GM23338 (cell line): ENCODE measurements around the gene P2RX7. TPM values are rescaled to one million over a fixed set of nuclear protein-coding genes. Genes with fewer than 3 reads are reported as not detected.
"Not testable (repeated sequence)": the region's sequence is repeated elsewhere in the genome, so short reads cannot be mapped to it uniquely, and the experiment has no call there.

Source experiments
- ATAC-seq: fragments of 200-7000 bp; cut with Tn5 transposase; 3 replicates; pipeline ENCODE4 v1.9.1; 2020
- DNase-seq: peaks from one replicate; pipeline ENCODE4 v3.0.0-alpha.2; 2015; ENCODE audit warnings: low spot score
- H2AFZ ChIP-seq: fragments of 200-600 bp; sonication (generic); 2 replicates; pipeline ENCODE4 v1.8.0; 2016; ENCODE audit warnings: antibody characterized with exemption, mild to moderate bottlenecking, moderate library complexity
- H3F3A ChIP-seq: fragments of 200-600 bp; sonication (generic); replicated peaks from 2 replicates; pipeline ENCODE4 v1.8.0; 2017; ENCODE audit warnings: antibody characterized with exemption, mixed run types, low read depth
- H3K27ac ChIP-seq: fragments of 200-600 bp; sonication (generic); 2 replicates; pipeline ENCODE4 v1.6.1; 2016; ENCODE audit warnings: low read depth
- H3K27me3 ChIP-seq: fragments of 200-600 bp; sonication (generic); 2 replicates; pipeline ENCODE4 v1.8.0; 2016; ENCODE audit warnings: mild to moderate bottlenecking, mixed run types, moderate library complexity; ENCODE audit not compliant: insufficient read depth
- H3K36me3 ChIP-seq: fragments of 200-600 bp; sonication (generic); 2 replicates; pipeline ENCODE4 v1.8.0; 2016; ENCODE audit warnings: mild to moderate bottlenecking; ENCODE audit not compliant: insufficient read depth
- H3K4me1 ChIP-seq: fragments of 200-600 bp; sonication (generic); 2 replicates; pipeline ENCODE4 v1.8.0; 2016; ENCODE audit warnings: mild to moderate bottlenecking, moderate library complexity; ENCODE audit not compliant: insufficient read depth
- H3K4me2 ChIP-seq: fragments of 200-600 bp; sonication (generic); 2 replicates; pipeline ENCODE4 v1.7.1; 2017; ENCODE audit warnings: mixed run types
- H3K4me3 ChIP-seq: fragments of 200-600 bp; sonication (generic); 2 replicates; pipeline ENCODE4 v1.6.1; 2016; ENCODE audit warnings: mixed run types
- H3K79me2 ChIP-seq: fragments of 200-600 bp; sonication (generic); replicated peaks from 2 replicates; pipeline ENCODE4 v1.8.0; 2017; ENCODE audit warnings: mild to moderate bottlenecking; ENCODE audit not compliant: insufficient read depth
- H3K9me2 ChIP-seq: fragments of 200-600 bp; sonication (generic); 2 replicates; pipeline ENCODE4 v1.8.0; 2017; ENCODE audit not compliant: insufficient read depth
- H4K20me1 ChIP-seq: fragments of 200-600 bp; sonication (generic); replicated peaks from 2 replicates; pipeline ENCODE4 v1.8.0; 2017; ENCODE audit warnings: mild to moderate bottlenecking; ENCODE audit not compliant: insufficient read depth
- H3K27ac Mint-ChIP-seq: 2 replicates; pipeline ENCODE4 v1.8.0; 2020; ENCODE audit warnings: inconsistent platforms, mild to moderate bottlenecking, moderate library complexity, mixed read lengths
- H3K27me3 Mint-ChIP-seq: 3 replicates; pipeline ENCODE4 v1.8.0; 2022; ENCODE audit warnings: low read depth, mild to moderate bottlenecking, moderate library complexity, mixed read lengths, inconsistent platforms; ENCODE audit not compliant: insufficient read depth, poor library complexity
- H3K36me3 Mint-ChIP-seq: 3 replicates; pipeline ENCODE4 v1.8.0; 2021; ENCODE audit warnings: low read depth, mild to moderate bottlenecking, inconsistent platforms, moderate library complexity, mixed read lengths
- H3K4me1 Mint-ChIP-seq: 3 replicates; pipeline ENCODE4 v1.8.0; 2020; ENCODE audit warnings: mild to moderate bottlenecking, inconsistent platforms, mixed read lengths
- H3K4me3 Mint-ChIP-seq: 3 replicates; pipeline ENCODE4 v1.8.0; 2021; ENCODE audit warnings: moderate library complexity, mild to moderate bottlenecking, inconsistent platforms, mixed read lengths
- H3K9me3 Mint-ChIP-seq: 3 replicates; pipeline ENCODE4 v1.8.0; 2020; ENCODE audit warnings: moderate library complexity, mild to moderate bottlenecking, inconsistent platforms, mixed read lengths
- CREB1 ChIP-seq: fragments of 250-450 bp; sonication (Bioruptor Pico); IDR thresholded peaks from 2 replicates; pipeline ENCODE4 v1.5.0; 2020; ENCODE audit warnings: low read depth, mild to moderate bottlenecking, moderate library complexity
- EZH2 ChIP-seq: fragments of 200-600 bp; sonication (generic); IDR thresholded peaks from one replicate; pipeline ENCODE4 v1.8.0; 2017; ENCODE audit warnings: antibody characterized with exemption, mild to moderate bottlenecking, low read depth; ENCODE audit not compliant: unreplicated experiment
- POLR2AphosphoS5 ChIP-seq: IDR thresholded peaks from 2 replicates; pipeline ENCODE4 v1.6.1; 2016; ENCODE audit warnings: antibody characterized with exemption, low read depth
- ZNF114 ChIP-seq: fragments of 250-450 bp; sonication (Bioruptor Pico); IDR thresholded peaks from 2 replicates; pipeline ENCODE4 v1.5.0; 2020; ENCODE audit warnings: mild to moderate bottlenecking, moderate library complexity
- ZNF331 ChIP-seq: fragments of 250-450 bp; sonication (Bioruptor Pico); IDR thresholded peaks from 2 replicates; pipeline ENCODE4 v1.5.0; 2020; ENCODE audit warnings: low read depth, mild to moderate bottlenecking, moderate library complexity
- polyA plus RNA-seq: library from polyadenylated mRNA; unstranded; fragments of >200 nt; fragmentation: Nextera tagmentation; extraction: Ambion mirVana; gene quantifications from 2 replicates; pipeline ENCODE4 v1.2.1, GENCODE V29; 2016
- total RNA-seq: library from RNA; depleted of rRNA; stranded (reverse); fragments of >200 nt; shearing (Covaris generic); gene quantifications from 2 replicates; pipeline ENCODE4 v1.2.3, GENCODE V29; 2014

Gene P2RX7
- total and polyA plus RNA-seq, 2 experiments from 2014 or later: 0.24 to 0.48 TPM

GRCh38 chr12:121156365-121156764 lies 23.7 kb downstream of the P2RX7 start:
- no peaks in the 10 kb centered on the region for H3K4me1 ChIP-seq
- H4K20me1 ChIP-seq: no peaks in the 10 kb centered on the region
- TF ChIP-seq CREB1 (CRISPR knock-in tag): no peak
- no peaks in the 10 kb centered on the region for H3K79me2 ChIP-seq
- H2AFZ ChIP-seq: peak overlapping the region; percentile 88; the same call in 1 of the 2 replicates
- Mint-ChIP-seq H3K36me3 (no peaks in the 10 kb centered on the region; the same call in 2 of the 3 replicates), H3K4me3 (no peak overlapping the region; the same call in 2 of the 3 replicates), H3K9me3 (0 out of 3 replicates have a peak, but pooled peaks cover 4% of the 10 kb centered on the region), H3K27ac (no peak overlapping the region), H3K27me3 (peaks cover 9% of the 10 kb centered on the region), H3K4me1 (peaks cover 16% of the 10 kb centered on the region)
- ATAC-seq (no peak), DNase-seq (no peak)
- no peak overlapping the region for H3K4me2 ChIP-seq
- no peaks in the 10 kb centered on the region for H3K9me2 ChIP-seq
- no peaks in the 10 kb centered on the region for H3K27me3 ChIP-seq
- no peaks in the 10 kb centered on the region for H3K36me3 ChIP-seq
- H3F3A ChIP-seq: no peaks in the 10 kb centered on the region
- H3K27ac ChIP-seq: no peak overlapping the region
- no peak overlapping the region for H3K4me3 ChIP-seq

GRCh38 chr12:121158085-121158484 lies 25.4 kb downstream of the P2RX7 start:
- no peaks in the 10 kb centered on the region for H4K20me1 ChIP-seq
- no peak overlapping the region for H2AFZ ChIP-seq
- no peaks in the 10 kb centered on the region for H3K4me1 ChIP-seq
- H3F3A ChIP-seq: no peaks in the 10 kb centered on the region
- Mint-ChIP-seq H3K4me3 (no peak overlapping the region), H3K4me1 (peaks cover 16% of the 10 kb centered on the region), H3K27ac (no peak overlapping the region), H3K9me3 (0 out of 3 replicates have a peak, but pooled peaks cover 4% of the 10 kb centered on the region), H3K27me3 (peaks cover 9% of the 10 kb centered on the region), H3K36me3 (no peaks in the 10 kb centered on the region; the same call in 2 of the 3 replicates)
- H3K27me3 ChIP-seq: no peaks in the 10 kb centered on the region
- H3K79me2 ChIP-seq: no peaks in the 10 kb centered on the region
- DNase-seq: no peak
- ATAC-seq: no peak
- H3K36me3 ChIP-seq: no peaks in the 10 kb centered on the region
- H3K27ac ChIP-seq: no peak overlapping the region
- H3K4me3 ChIP-seq: no peak overlapping the region
- no peak overlapping the region for H3K4me2 ChIP-seq
- no peaks in the 10 kb centered on the region for H3K9me2 ChIP-seq
- TF ChIP-seq EZH2 (no peak), ZNF114 (no peak), POLR2AphosphoS5 (no peak), ZNF331 (CRISPR knock-in tag) (peak; percentile 80)

GRCh38 chr12:121158728-121159351 lies 26.2 kb downstream of the P2RX7 start:
- ATAC-seq, H3K27me3 Mint-ChIP-seq: not testable (repeated sequence)

More at GRCh38 chr12:121158728-121159351, 26.2 kb downstream of the P2RX7 start:
- H3K9me3 Mint-ChIP-seq, H3K4me2 ChIP-seq, H3K4me3 ChIP-seq, H3K4me1 ChIP-seq, H2AFZ ChIP-seq, H3F3A ChIP-seq, H3K27me3 ChIP-seq, H3K27ac ChIP-seq, DNase-seq, H3K4me3 Mint-ChIP-seq, H3K36me3 Mint-ChIP-seq, H4K20me1 ChIP-seq, H3K79me2 ChIP-seq, H3K36me3 ChIP-seq, H3K27ac Mint-ChIP-seq, H3K9me2 ChIP-seq: not testable (repeated sequence)
- H3K4me1 Mint-ChIP-seq: peaks cover 16% of the 10 kb centered on the region
